ENCODE results near the gene CARD10.

Gene CARD10

GRCh38 chr22:37518509-37519267 lies 527 bp downstream of the CARD10 start:
- no peak for TF ChIP-seq CTCF (conservative IDR thresholded peaks at IDR 0.05)
- peak overlapping the region; percentile 68; the same call in 1 of the 2 replicates for H3K27ac ChIP-seq

GRCh38 chr22:37517826-37518450 lies 1.3 kb downstream of the CARD10 start:
- no peak overlapping the region for H3K27ac ChIP-seq
- TF ChIP-seq CTCF (conservative IDR thresholded peaks at IDR 0.05), result no peak

GRCh38 chr22:37516456-37516855 lies 2.8 kb downstream of the CARD10 start:
- no peak overlapping the region for H3K27ac ChIP-seq
- TF ChIP-seq CTCF (conservative IDR thresholded peaks at IDR 0.05), result no peak

- H3K27ac ChIP-seq, result no peak overlapping the region
- TF ChIP-seq CTCF (conservative IDR thresholded peaks at IDR 0.05), result no peak
Measured at GRCh38 chr22:37515901-37516300, 3.3 kb downstream of the CARD10 start.

GRCh38 chr22:37514526-37515051 lies 4.6 kb downstream of the CARD10 start:
- H3K27ac ChIP-seq, result no peak overlapping the region
- no peak for TF ChIP-seq CTCF (conservative IDR thresholded peaks at IDR 0.05)

- peak overlapping the region; percentile 49 for H3K27ac ChIP-seq
- TF ChIP-seq CTCF (conservative IDR thresholded peaks at IDR 0.05), result no peak
Measured at GRCh38 chr22:37511395-37512104, 7.7 kb downstream of the CARD10 start.

- no peak overlapping the region for H3K27ac ChIP-seq
- no peak for TF ChIP-seq CTCF (conservative IDR thresholded peaks at IDR 0.05)
Measured at GRCh38 chr22:37510091-37510490, 9.1 kb downstream of the CARD10 start.

Measured in VCaP (cell line).